ENCODE results near the gene KIF17.

Gene KIF17

GRCh38 chr1:20644416-20644815, 73.4 kb downstream of the KIF17 start:
- no peak for DNase-seq

GRCh38 chr1:20643080-20643479, 74.7 kb downstream of the KIF17 start:
- in situ Hi-C loops (cut with HindIII; ENCODE audit: low pct_ligation_motif_present, low pct_unique_long_range_greater_than_20kb, low sequenced_read_pairs): no loop called here
- no peak for DNase-seq

More at GRCh38 chr1:20644416-20644815, 73.4 kb downstream of the KIF17 start:
- in situ Hi-C loops (cut with HindIII; ENCODE audit: low pct_ligation_motif_present, low pct_unique_long_range_greater_than_20kb, low sequenced_read_pairs): no loop called here

GRCh38 chr1:20641975-20642374, 75.8 kb downstream of the KIF17 start:
- in situ Hi-C loops (cut with HindIII; ENCODE audit: low pct_ligation_motif_present, low pct_unique_long_range_greater_than_20kb, low sequenced_read_pairs): no loop called here
- no peak for DNase-seq

- peak; percentile 54 for DNase-seq
- in situ Hi-C loops (cut with HindIII; ENCODE audit: low pct_ligation_motif_present, low pct_unique_long_range_greater_than_20kb, low sequenced_read_pairs): no loop called here
These were observed 77.6 kb downstream of the KIF17 start for GRCh38 chr1:20640183-20640597.

- no peak for DNase-seq
- in situ Hi-C loops (cut with HindIII; ENCODE audit: low pct_ligation_motif_present, low pct_unique_long_range_greater_than_20kb, low sequenced_read_pairs): no loop called here
These were observed 80.9 kb downstream of the KIF17 start for GRCh38 chr1:20636785-20637347.

- in situ Hi-C loops (cut with HindIII; ENCODE audit: low pct_ligation_motif_present, low pct_unique_long_range_greater_than_20kb, low sequenced_read_pairs): no loop called here
- DNase-seq: no peak
These were observed 83.2 kb downstream of the KIF17 start for GRCh38 chr1:20634594-20635084.

- no peak for DNase-seq
- in situ Hi-C loops (cut with HindIII; ENCODE audit: low pct_ligation_motif_present, low pct_unique_long_range_greater_than_20kb, low sequenced_read_pairs): no loop called here
These were observed 83.7 kb downstream of the KIF17 start for GRCh38 chr1:20634065-20634593.

- in situ Hi-C loops (cut with HindIII; ENCODE audit: low pct_ligation_motif_present, low pct_unique_long_range_greater_than_20kb, low sequenced_read_pairs): no loop called here
These were observed 84.4 kb downstream of the KIF17 start, which contains the start of gene PINK1 for GRCh38 chr1:20633190-20634064. Gene PINK1 (plus strand): TSS chr1:20633458. CDS start chr1:20633549, 91 bp downstream.

GRCh38 chr1:20632386-20632785, 85.4 kb downstream of the KIF17 start:
- in situ Hi-C loops (cut with HindIII; ENCODE audit: low pct_ligation_motif_present, low pct_unique_long_range_greater_than_20kb, low sequenced_read_pairs): no loop called here
- DNase-seq: no peak

More at GRCh38 chr1:20633190-20634064, 84.4 kb downstream of the KIF17 start, which contains the start of gene PINK1:
- DNase-seq: peak; percentile 63

GRCh38 chr1:20630729-20631128, 87.1 kb downstream of the KIF17 start:
- in situ Hi-C loops (cut with HindIII; ENCODE audit: low pct_ligation_motif_present, low pct_unique_long_range_greater_than_20kb, low sequenced_read_pairs): no loop called here

GRCh38 chr1:20626524-20626923, 91.3 kb downstream of the KIF17 start:
- in situ Hi-C loops (cut with HindIII; ENCODE audit: low pct_ligation_motif_present, low pct_unique_long_range_greater_than_20kb, low sequenced_read_pairs): no loop called here
- no peak for DNase-seq

More at GRCh38 chr1:20630729-20631128, 87.1 kb downstream of the KIF17 start:
- DNase-seq: no peak

GRCh38 chr1:20626098-20626427, 91.7 kb downstream of the KIF17 start:
- in situ Hi-C loops (cut with HindIII; ENCODE audit: low pct_ligation_motif_present, low pct_unique_long_range_greater_than_20kb, low sequenced_read_pairs): no loop called here

GRCh38 chr1:20625176-20626097, 92.4 kb downstream of the KIF17 start:
- no peak for DNase-seq
- in situ Hi-C loops (cut with HindIII; ENCODE audit: low pct_ligation_motif_present, low pct_unique_long_range_greater_than_20kb, low sequenced_read_pairs): no loop called here

More at GRCh38 chr1:20626098-20626427, 91.7 kb downstream of the KIF17 start:
- DNase-seq: no peak

GRCh38 chr1:20624709-20625108, 93.1 kb downstream of the KIF17 start:
- DNase-seq: no peak
- in situ Hi-C loops (cut with HindIII; ENCODE audit: low pct_ligation_motif_present, low pct_unique_long_range_greater_than_20kb, low sequenced_read_pairs): no loop called here

GRCh38 chr1:20621012-20621411, 96.8 kb downstream of the KIF17 start:
- no peak for DNase-seq
- in situ Hi-C loops (cut with HindIII; ENCODE audit: low pct_ligation_motif_present, low pct_unique_long_range_greater_than_20kb, low sequenced_read_pairs): no loop called here

GRCh38 chr1:20619999-20620398, 97.8 kb downstream of the KIF17 start:
- in situ Hi-C loops (cut with HindIII; ENCODE audit: low pct_ligation_motif_present, low pct_unique_long_range_greater_than_20kb, low sequenced_read_pairs): no loop called here

GRCh38 chr1:20618550-20618949, 99.3 kb downstream of the KIF17 start:
- in situ Hi-C loops (cut with HindIII; ENCODE audit: low pct_ligation_motif_present, low pct_unique_long_range_greater_than_20kb, low sequenced_read_pairs): no loop called here
- no peak for DNase-seq

More at GRCh38 chr1:20619999-20620398, 97.8 kb downstream of the KIF17 start:
- no peak for DNase-seq

GRCh38 chr1:20616847-20617487, 100.8 kb downstream of the KIF17 start:
- DNase-seq: no peak
- in situ Hi-C loops (cut with HindIII; ENCODE audit: low pct_ligation_motif_present, low pct_unique_long_range_greater_than_20kb, low sequenced_read_pairs): no loop called here

All from ACHN (cell line).